HG02943 (cell line): ENCODE measurements around the gene UPK1B.

Experiments
- ATAC-seq: cut with Tn5 transposase; IDR thresholded peaks from one replicate; pipeline ENCODE4 v1.9.1; 2021; ENCODE audit warnings: mild to moderate bottlenecking, low read depth, moderate library complexity; ENCODE audit not compliant: unreplicated experiment

UPK1B gene

GRCh38 chr3:119243712-119244111, 70.3 kb downstream of the UPK1B start:
- no peak for ATAC-seq

- ATAC-seq, result no peak
These were observed 72.4 kb downstream of the UPK1B start for GRCh38 chr3:119245778-119246177.
